ENCODE results near the gene RXRA. TPM values are rescaled to one million over a fixed set of nuclear protein-coding genes. Genes with fewer than 3 reads are reported as not detected.

RXRA gene
- polyA plus RNA-seq, 1 of the 3 experiments (the other 2 are of a cell fraction): 7.6 TPM

- TF ChIP-seq IRF3 (IDR thresholded peaks at IDR 0.05; ENCODE audit: low read depth, low read length) (no peak), YY1 (IDR thresholded peaks at IDR 0.05; ENCODE audit: low read depth) (no peak), TEAD4 (IDR thresholded peaks at IDR 0.05; ENCODE audit: borderline replicate concordance, insufficient read depth) (no peak), NRF1 (IDR thresholded peaks at IDR 0.05; ENCODE audit: low read depth, low read length) (no peak)
These were observed 87.0 kb downstream of the RXRA start (continued) for GRCh38 chr9:134413112-134413715.

- no peaks in the 10 kb centered on the region for H3K79me2 ChIP-seq (ENCODE audit: insufficient read depth)
- H3K27ac ChIP-seq (ENCODE audit: low read depth in 2 of 2, low read length in 1 of 2): peak overlapping the region in 1 of 2 experiments; percentile 81; a peak in 3 of 4 replicates
- no peaks in the 10 kb centered on the region for H3K27me3 ChIP-seq (ENCODE audit: insufficient read depth)
- WGBS (ENCODE audit: low lambda C conversion rate): 21% methylated on average over 17 of the region's 29 CpGs
- peaks cover 10% of the 10 kb centered on the region for H4K20me1 ChIP-seq (ENCODE audit: insufficient read depth)
- peak overlapping the region; percentile 53; the same call in 1 of the 2 replicates for H3K9ac ChIP-seq
- no peaks in the 10 kb centered on the region for H3K9me3 ChIP-seq
- peak overlapping the region; percentile 73 for H3K4me2 ChIP-seq
- CTCF ChIA-PET: interaction anchor here (0.6 to 2.5 kb wide), 7 partner anchors 12 to 243 kb away, joined by 3 to 10 read pairs (median 4); no protein-coding TSS in a partner anchor
- DNase-seq: peak; percentile 76
- H3K4me1 ChIP-seq (ENCODE audit: control insufficient read depth in 1 of 2, insufficient read depth in 2 of 2, low read depth in 1 of 2, low read length in 1 of 2): peaks cover 22 to 23% of the 10 kb centered on the region in 2 experiments; a peak in 3 of 4 replicates
- peaks cover 4% of the 10 kb centered on the region for H3F3A ChIP-seq (replicated peaks; ENCODE audit: insufficient read depth)
- POLR2A ChIA-PET: no interaction called here
- H2AFZ ChIP-seq (ENCODE audit: low read depth): no peak overlapping the region
- H3K9me2 ChIP-seq: no peaks in the 10 kb centered on the region
- no peak overlapping the region; a peak in 1 of 4 replicates for H3K4me3 ChIP-seq (ENCODE audit: low read depth in 2 of 2, low read length in 1 of 2)
- peaks cover 0 to 2% of the 10 kb centered on the region in 2 experiments for H3K36me3 ChIP-seq (replicated peaks in 1 of 2; ENCODE audit: control insufficient read depth in 1 of 2, insufficient read depth in 2 of 2, low read length in 1 of 2)
- TF ChIP-seq, protein P1, sequence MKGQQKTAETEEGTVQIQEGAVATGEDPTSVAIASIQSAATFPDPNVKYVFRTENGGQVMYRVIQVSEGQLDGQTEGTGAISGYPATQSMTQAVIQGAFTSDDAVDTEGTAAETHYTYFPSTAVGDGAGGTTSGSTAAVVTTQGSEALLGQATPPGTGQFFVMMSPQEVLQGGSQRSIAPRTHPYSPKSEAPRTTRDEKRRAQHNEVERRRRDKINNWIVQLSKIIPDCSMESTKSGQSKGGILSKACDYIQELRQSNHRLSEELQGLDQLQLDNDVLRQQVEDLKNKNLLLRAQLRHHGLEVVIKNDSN (IDR thresholded peaks at IDR 0.05; ENCODE audit: borderline replicate concordance, low read depth): no peak
- TF ChIP-seq FOXJ3 (CRISPR knock-in tag; IDR thresholded peaks at IDR 0.05) (no peak), MEF2A (IDR thresholded peaks at IDR 0.05; ENCODE audit: borderline replicate concordance, low read depth) (no peak; the same call in 1 of the 2 replicates), TAF1 (IDR thresholded peaks at IDR 0.05; ENCODE audit: borderline replicate concordance, low read depth, low read length) (no peak), MXI1 (IDR thresholded peaks at IDR 0.05; ENCODE audit: low read depth, low read length) (no peak), RFX5 (IDR thresholded peaks at IDR 0.05; ENCODE audit: low read length) (no peak), YY1 (IDR thresholded peaks at IDR 0.05; ENCODE audit: low read depth) (no peak), NRF1 (IDR thresholded peaks at IDR 0.05; ENCODE audit: low read depth, low read length) (no peak), PBX3 (IDR thresholded peaks at IDR 0.05) (peak; percentile 73), JUND (IDR thresholded peaks at IDR 0.05) (no peak; the same call in 1 of the 2 replicates), NFIC (IDR thresholded peaks at IDR 0.05; ENCODE audit: borderline replicate concordance) (peak; percentile 56), GABPA (IDR thresholded peaks at IDR 0.05; ENCODE audit: low read depth) (no peak), EP300 (IDR thresholded peaks at IDR 0.05; ENCODE audit: borderline replicate concordance in 1 of 2, low read depth in 1 of 2, low read length in 1 of 2) (peak; percentile 6 to 82; a peak in 2 of 4 replicates), RXRA (IDR thresholded peaks at IDR 0.05; ENCODE audit: borderline replicate concordance, low read depth) (no peak; the same call in 1 of the 2 replicates), USF2 (IDR thresholded peaks at IDR 0.05; ENCODE audit: borderline replicate concordance, low read depth, low read length) (no peak), RCOR1 (IDR thresholded peaks at IDR 0.05; ENCODE audit: low read length) (no peak), REST (IDR thresholded peaks at IDR 0.05; ENCODE audit: low read depth, low read length) (peak; percentile 52; the same call in 1 of the 2 replicates), POLR2AphosphoS5 (IDR thresholded peaks at IDR 0.05; ENCODE audit: low read depth, low read length) (peak; percentile 29; the same call in 1 of the 2 replicates), GATA2 (CRISPR knock-in tag; IDR thresholded peaks at IDR 0.05) (no peak)
- TF ChIP-seq, protein P2, sequence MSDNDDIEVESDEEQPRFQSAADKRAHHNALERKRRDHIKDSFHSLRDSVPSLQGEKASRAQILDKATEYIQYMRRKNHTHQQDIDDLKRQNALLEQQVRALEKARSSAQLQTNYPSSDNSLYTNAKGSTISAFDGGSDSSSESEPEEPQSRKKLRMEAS (IDR thresholded peaks at IDR 0.05; ENCODE audit: low read depth): peak; percentile 62
These were observed 87.8 kb downstream of the RXRA start for GRCh38 chr9:134413890-134414623.
